ENCODE measurements around the gene ITIH4.

The ITIH4 gene

GRCh38 chr3:52865994-52866393 lies 35.5 kb upstream of the ITIH4 start:
- Histone ChIP-seq H3F3A (ENCODE audit: control insufficient read depth, insufficient read depth) (no peaks in the 10 kb centered on the region), H3K9me3 (ENCODE audit: control insufficient read depth, insufficient read depth, low read length) (peaks cover 6% of the 10 kb centered on the region; the same call in 1 of the 2 replicates), H3K4me2 (ENCODE audit: low read length) (no peak overlapping the region), H4K20me1 (ENCODE audit: control insufficient read depth, insufficient read depth, low read depth, low read length) (no peaks in the 10 kb centered on the region), H3K36me3 (ENCODE audit: control insufficient read depth, low read length) (no peaks in the 10 kb centered on the region), H3K4me3 (ENCODE audit: low read length) (no peak overlapping the region), H3K4me1 (ENCODE audit: control insufficient read depth, low read length) (no peaks in the 10 kb centered on the region), H3K79me2 (ENCODE audit: control insufficient read depth, low read length) (0 out of 2 replicates have a peak, but pooled peaks cover 3% of the 10 kb centered on the region), H3K27ac (ENCODE audit: low read depth, low read length) (no peak overlapping the region), H3K9me2 (replicated peaks; ENCODE audit: control insufficient read depth, low read length) (no peaks in the 10 kb centered on the region), H3K27me3 (ENCODE audit: control insufficient read depth, low read length) (no peaks in the 10 kb centered on the region)
- TF ChIP-seq, protein P1, sequence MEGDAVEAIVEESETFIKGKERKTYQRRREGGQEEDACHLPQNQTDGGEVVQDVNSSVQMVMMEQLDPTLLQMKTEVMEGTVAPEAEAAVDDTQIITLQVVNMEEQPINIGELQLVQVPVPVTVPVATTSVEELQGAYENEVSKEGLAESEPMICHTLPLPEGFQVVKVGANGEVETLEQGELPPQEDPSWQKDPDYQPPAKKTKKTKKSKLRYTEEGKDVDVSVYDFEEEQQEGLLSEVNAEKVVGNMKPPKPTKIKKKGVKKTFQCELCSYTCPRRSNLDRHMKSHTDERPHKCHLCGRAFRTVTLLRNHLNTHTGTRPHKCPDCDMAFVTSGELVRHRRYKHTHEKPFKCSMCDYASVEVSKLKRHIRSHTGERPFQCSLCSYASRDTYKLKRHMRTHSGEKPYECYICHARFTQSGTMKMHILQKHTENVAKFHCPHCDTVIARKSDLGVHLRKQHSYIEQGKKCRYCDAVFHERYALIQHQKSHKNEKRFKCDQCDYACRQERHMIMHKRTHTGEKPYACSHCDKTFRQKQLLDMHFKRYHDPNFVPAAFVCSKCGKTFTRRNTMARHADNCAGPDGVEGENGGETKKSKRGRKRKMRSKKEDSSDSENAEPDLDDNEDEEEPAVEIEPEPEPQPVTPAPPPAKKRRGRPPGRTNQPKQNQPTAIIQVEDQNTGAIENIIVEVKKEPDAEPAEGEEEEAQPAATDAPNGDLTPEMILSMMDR (IDR thresholded peaks at IDR 0.05; ENCODE audit: low read depth, low read length, poor library complexity, severe bottlenecking): no peak
- TF ChIP-seq EZH2phosphoT487 (IDR thresholded peaks at IDR 0.05; ENCODE audit: borderline replicate concordance, low read length): no peak

DNA sequence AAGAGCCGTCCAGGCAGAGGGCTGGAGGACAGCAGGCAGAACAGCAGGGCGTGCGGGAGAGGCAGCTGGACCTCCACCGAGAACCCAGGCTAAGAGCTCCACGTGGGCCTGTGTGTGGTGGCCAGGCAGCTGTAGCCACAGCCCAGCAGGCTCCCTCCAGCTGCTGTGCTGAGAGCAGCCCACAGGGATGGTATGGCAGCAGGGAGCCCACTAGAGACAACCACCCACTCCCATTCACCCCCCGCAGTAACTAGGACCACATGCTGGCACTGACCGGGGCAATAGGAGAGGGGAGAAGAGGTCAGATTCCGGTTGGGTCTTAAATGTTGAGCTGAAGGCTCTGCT lies 29.9 kb upstream of the ITIH4 start:
- H3K79me2 ChIP-seq (ENCODE audit: control insufficient read depth, low read length): no peaks in the 10 kb centered on the region
- TF ChIP-seq, protein P1 (IDR thresholded peaks at IDR 0.05; ENCODE audit: low read depth, low read length, poor library complexity, severe bottlenecking): no peak
- TF ChIP-seq EZH2phosphoT487 (IDR thresholded peaks at IDR 0.05; ENCODE audit: borderline replicate concordance, low read length): no peak
- H3K9me3 ChIP-seq (ENCODE audit: control insufficient read depth, insufficient read depth, low read length): no peaks in the 10 kb centered on the region
- H4K20me1 ChIP-seq (ENCODE audit: control insufficient read depth, insufficient read depth, low read depth, low read length): 0 out of 2 replicates have a peak, but pooled peaks cover 4% of the 10 kb centered on the region
- no peaks in the 10 kb centered on the region for H3K27me3 ChIP-seq (ENCODE audit: control insufficient read depth, low read length)
- H3K4me1 ChIP-seq (ENCODE audit: control insufficient read depth, low read length): no peaks in the 10 kb centered on the region
- H3F3A ChIP-seq (ENCODE audit: control insufficient read depth, insufficient read depth): no peaks in the 10 kb centered on the region
- no peaks in the 10 kb centered on the region for H3K36me3 ChIP-seq (ENCODE audit: control insufficient read depth, low read length)
- no peak overlapping the region for H3K4me3 ChIP-seq (ENCODE audit: low read length)
- H3K27ac ChIP-seq (ENCODE audit: low read depth, low read length): no peak overlapping the region
- H3K4me2 ChIP-seq (ENCODE audit: low read length): no peak overlapping the region
- no peaks in the 10 kb centered on the region for H3K9me2 ChIP-seq (replicated peaks; ENCODE audit: control insufficient read depth, low read length)

DNA sequence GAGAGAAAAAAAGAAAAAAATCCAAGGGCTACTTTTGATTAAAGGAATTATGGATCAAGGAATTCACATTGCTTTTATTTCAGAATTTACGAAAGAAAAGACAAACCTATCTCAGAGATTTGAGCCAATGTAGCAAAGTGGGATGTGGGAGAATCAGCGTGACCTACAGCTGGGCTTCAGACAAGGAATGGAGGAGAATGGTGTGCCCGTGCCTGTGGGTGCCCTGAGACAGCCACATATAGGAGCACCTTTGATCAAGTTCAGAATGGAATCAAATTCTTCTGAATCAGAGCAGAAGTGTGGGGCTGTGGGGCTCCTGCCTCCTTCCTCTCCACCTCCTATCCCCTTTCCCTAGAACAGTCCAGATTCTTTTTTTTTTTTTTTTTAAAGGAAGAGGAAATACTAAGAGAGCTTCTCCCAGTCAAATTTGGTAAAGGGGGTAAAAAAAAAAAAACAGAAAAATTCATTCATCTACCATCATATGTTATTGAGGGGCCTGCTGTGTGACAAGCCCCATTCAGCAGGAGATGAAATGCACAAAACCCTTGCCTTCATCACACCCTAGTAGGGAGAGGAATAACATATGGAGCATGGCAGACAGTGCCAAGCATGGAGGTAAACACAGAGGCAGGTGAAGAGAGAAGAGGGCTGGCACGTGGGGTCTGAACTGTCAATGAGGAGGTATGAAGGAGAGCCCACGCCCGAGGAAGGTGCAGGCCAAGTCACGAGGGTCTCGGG lies 29.4 kb upstream of the ITIH4 start:
- TF ChIP-seq, protein P1 (IDR thresholded peaks at IDR 0.05; ENCODE audit: low read depth, low read length, poor library complexity, severe bottlenecking): no peak
- TF ChIP-seq EZH2phosphoT487 (IDR thresholded peaks at IDR 0.05; ENCODE audit: borderline replicate concordance, low read length): no peak
- H3K4me3 ChIP-seq (ENCODE audit: low read length): no peak overlapping the region
- H3K27ac ChIP-seq (ENCODE audit: low read depth, low read length): no peak overlapping the region
- H3K4me1 ChIP-seq (ENCODE audit: control insufficient read depth, low read length): no peaks in the 10 kb centered on the region
- H3K36me3 ChIP-seq (ENCODE audit: control insufficient read depth, low read length): no peaks in the 10 kb centered on the region
- no peaks in the 10 kb centered on the region for H3K79me2 ChIP-seq (ENCODE audit: control insufficient read depth, low read length)
- no peaks in the 10 kb centered on the region for H3F3A ChIP-seq (ENCODE audit: control insufficient read depth, insufficient read depth)
- no peaks in the 10 kb centered on the region for H3K9me2 ChIP-seq (replicated peaks; ENCODE audit: control insufficient read depth, low read length)
- H3K9me3 ChIP-seq (ENCODE audit: control insufficient read depth, insufficient read depth, low read length): no peaks in the 10 kb centered on the region
- no peak overlapping the region for H3K4me2 ChIP-seq (ENCODE audit: low read length)
- H4K20me1 ChIP-seq (ENCODE audit: control insufficient read depth, insufficient read depth, low read depth, low read length): 0 out of 2 replicates have a peak, but pooled peaks cover 4% of the 10 kb centered on the region
- no peaks in the 10 kb centered on the region for H3K27me3 ChIP-seq (ENCODE audit: control insufficient read depth, low read length)

All from DOHH2 (cell line).